HepG2 (cell line): ENCODE results near the gene COG8. TPM values are rescaled to one million over a fixed set of nuclear protein-coding genes. Genes with fewer than 3 reads are reported as not detected.

Source experiments
- HMGA1 ChIP-seq: sonication (generic); formaldehyde crosslinking; conservative IDR thresholded peaks from 2 replicates; pipeline ENCODE4 v1.4.0; 2020; ENCODE audit warnings: missing genetic modification reagents
- KAT2B ChIP-seq: fragments of 150-350 bp; IDR thresholded peaks from 2 replicates; pipeline ENCODE4 v1.6.1; 2014; ENCODE audit warnings: low read depth, low read length, borderline replicate concordance
- LRRFIP1 ChIP-seq: sonication (generic); formaldehyde crosslinking; conservative IDR thresholded peaks from 2 replicates; pipeline ENCODE4 v1.4.0; 2020; ENCODE audit warnings: missing genetic modification reagents
- NFIC ChIP-seq: IDR thresholded peaks from 2 replicates; pipeline ENCODE4 v1.6.1; 2012; ENCODE audit warnings: mild to moderate bottlenecking, low read length, inconsistent platforms
- NKX3-1 ChIP-seq: sonication (generic); formaldehyde crosslinking; IDR thresholded peaks from 2 replicates; pipeline ENCODE4 v1.5.0; 2020; ENCODE audit warnings: missing genetic modification reagents
- NR2F6 ChIP-seq, 2 experiments: IDR thresholded peaks; 2 replicates each; pipeline ENCODE4 v1.6.1; 2016; ENCODE audit warnings: antibody characterized with exemption in 1 of 2, mild to moderate bottlenecking in 1 of 2
- PLSCR1 ChIP-seq: sonication (generic); formaldehyde crosslinking; IDR thresholded peaks from 2 replicates; pipeline ENCODE4 v1.5.0; 2020; ENCODE audit warnings: missing genetic modification reagents, mild to moderate bottlenecking, borderline replicate concordance
- RFX1 ChIP-seq: fragments of 450-650 bp; IDR thresholded peaks from 2 replicates; pipeline ENCODE4 v1.6.1; 2017
- SRF ChIP-seq: IDR thresholded peaks from 2 replicates; pipeline ENCODE4 v1.6.1; 2011; ENCODE audit warnings: mild to moderate bottlenecking, low read depth, low read length, moderate library complexity
- TEAD3 ChIP-seq: optimal IDR thresholded peaks from 2 replicates; pipeline ENCODE3; 2016; ENCODE audit warnings: borderline replicate concordance
- ZNF350 ChIP-seq: sonication (generic); formaldehyde crosslinking; IDR thresholded peaks from 2 replicates; pipeline ENCODE4 v1.4.0; 2020; ENCODE audit warnings: mild to moderate bottlenecking, low read depth, missing genetic modification reagents, borderline replicate concordance
- ZNF546 ChIP-seq: sonication (generic); formaldehyde crosslinking; conservative IDR thresholded peaks from 2 replicates; pipeline ENCODE4 v1.8.1; 2023; ENCODE audit warnings: mild to moderate bottlenecking, missing genetic modification reagents
- ZNF644 ChIP-seq: IDR thresholded peaks from 2 replicates; pipeline ENCODE4 v1.6.1; 2016; ENCODE audit warnings: low read depth
- ZSCAN31 ChIP-seq: sonication (generic); formaldehyde crosslinking; IDR thresholded peaks from 2 replicates; pipeline ENCODE4 v1.5.0; 2020; ENCODE audit warnings: low read depth, mild to moderate bottlenecking, missing genetic modification reagents
- polyA plus RNA-seq, 8 experiments: library from polyadenylated mRNA; depleted of rRNA in 3 of 8; stranded (reverse) in 7 of 8; unstranded in 1 of 8; fragments of >200 nt; fragmentation: Illumina TruSeq in 4 of 8; extraction: Trizol in 4 of 8; gene quantifications; 2 replicates each; pipeline versions ENCODE4 v1.2.1 to v1.2.3, GENCODE V29; 2011 to 2016; ENCODE audit warnings: low read depth in 4 of 8, missing spikeins in 1 of 8, mixed read lengths in 1 of 8; ENCODE audit not compliant: insufficient read depth in 1 of 8
- total RNA-seq, 5 experiments: library from RNA; depleted of rRNA; stranded (reverse); fragments of >200 nt; fragmentation: Illumina TruSeq; extraction: Trizol; gene quantifications; 2 replicates each; pipeline ENCODE4 v1.2.3, GENCODE V29; 2016; ENCODE audit warnings: low read depth in 1 of 5

The COG8 gene
- total and polyA plus RNA-seq, 2 of the 13 experiments (the other 11 are each of a cell fraction or from before 2014, with no cell fraction given): 45.5 to 52.1 TPM

GRCh38 chr16:69350536-69351133 is 11.3 kb upstream of the COG8 start (continued):
- TF ChIP-seq TEAD3 (no peak), NFIC (peak; percentile 22; the same call in 1 of the 2 replicates), NR2F6 (IDR thresholded peaks at IDR 0.05) (peak; percentile 84), NR2F6 (CRISPR knock-in tag; IDR thresholded peaks at IDR 0.05) (0 out of 2 replicates have a peak, but pooled peaks have one; percentile 9), NKX3-1 (CRISPR knock-in tag) (peak; percentile 45; the same call in 1 of the 2 replicates), HMGA1 (CRISPR knock-in tag) (no peak), ZSCAN31 (no peak), KAT2B (no peak), PLSCR1 (CRISPR knock-in tag) (no peak), LRRFIP1 (CRISPR knock-in tag) (no peak), RFX1 (no peak), ZNF644 (CRISPR knock-in tag) (no peak), ZNF546 (CRISPR knock-in tag) (no peak), ZNF350 (CRISPR knock-in tag) (no peak), SRF (no peak)
